Panc1 (cell line): ENCODE data around the gene PARP12.

ENCODE experiments used
- POLR2AphosphoS5 ChIP-seq: IDR thresholded peaks from 2 replicates; pipeline ENCODE4 v1.6.1; 2012; ENCODE audit warnings: mild to moderate bottlenecking, low read depth, low read length, moderate library complexity
- TF ChIP-seq, protein P1 (sequence below): fragments of 450-650 bp; IDR thresholded peaks from 2 replicates; pipeline ENCODE4 v1.5.1; 2017; ENCODE audit warnings: mild to moderate bottlenecking

DNA sequence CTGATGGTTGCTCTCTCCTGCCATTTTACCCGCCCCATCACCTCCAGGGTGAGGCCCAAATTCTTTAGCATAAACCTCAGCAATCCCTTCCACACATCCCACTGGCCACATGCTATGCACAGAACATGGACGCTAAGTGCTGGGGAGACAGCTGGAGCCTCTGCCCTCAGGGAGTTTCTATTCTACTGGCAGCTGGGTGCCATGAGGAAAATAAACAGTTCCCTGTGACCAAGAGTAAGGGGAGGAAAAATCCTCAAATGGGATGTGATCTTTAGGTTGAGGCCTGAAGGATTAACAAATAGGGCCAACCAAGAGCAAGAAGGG lies 1.2 kb downstream of the PARP12 start:
- TF ChIP-seq, protein P1, sequence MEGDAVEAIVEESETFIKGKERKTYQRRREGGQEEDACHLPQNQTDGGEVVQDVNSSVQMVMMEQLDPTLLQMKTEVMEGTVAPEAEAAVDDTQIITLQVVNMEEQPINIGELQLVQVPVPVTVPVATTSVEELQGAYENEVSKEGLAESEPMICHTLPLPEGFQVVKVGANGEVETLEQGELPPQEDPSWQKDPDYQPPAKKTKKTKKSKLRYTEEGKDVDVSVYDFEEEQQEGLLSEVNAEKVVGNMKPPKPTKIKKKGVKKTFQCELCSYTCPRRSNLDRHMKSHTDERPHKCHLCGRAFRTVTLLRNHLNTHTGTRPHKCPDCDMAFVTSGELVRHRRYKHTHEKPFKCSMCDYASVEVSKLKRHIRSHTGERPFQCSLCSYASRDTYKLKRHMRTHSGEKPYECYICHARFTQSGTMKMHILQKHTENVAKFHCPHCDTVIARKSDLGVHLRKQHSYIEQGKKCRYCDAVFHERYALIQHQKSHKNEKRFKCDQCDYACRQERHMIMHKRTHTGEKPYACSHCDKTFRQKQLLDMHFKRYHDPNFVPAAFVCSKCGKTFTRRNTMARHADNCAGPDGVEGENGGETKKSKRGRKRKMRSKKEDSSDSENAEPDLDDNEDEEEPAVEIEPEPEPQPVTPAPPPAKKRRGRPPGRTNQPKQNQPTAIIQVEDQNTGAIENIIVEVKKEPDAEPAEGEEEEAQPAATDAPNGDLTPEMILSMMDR: no peak
- TF ChIP-seq POLR2AphosphoS5: no peak
